Trophoblast cell (in vitro differentiated cells and primary cell): ENCODE data around the gene GPR6.
A peak's percentile ranks its signal among the peaks of the same experiment; 100 is the strongest.

Experiments used
- DNase-seq, 2 donors: peaks; one replicate each; pipeline ENCODE4 v3.0.0-alpha.2; 2016
- H2AFZ ChIP-seq: 2 replicates; pipeline ENCODE4 v1.6.1; 2013; ENCODE audit warnings: low read length, moderate library complexity, mild to moderate bottlenecking; ENCODE audit not compliant: insufficient read depth, poor library complexity
- H2AK5ac ChIP-seq: 2 replicates; pipeline ENCODE4 v1.6.1; 2013; ENCODE audit warnings: mild to moderate bottlenecking, low read length
- H2BK120ac ChIP-seq: 2 replicates; pipeline ENCODE4 v1.6.1; 2013; ENCODE audit warnings: low read length, mild to moderate bottlenecking, moderate library complexity; ENCODE audit not compliant: insufficient read depth, poor library complexity
- H2BK12ac ChIP-seq: 2 replicates; pipeline ENCODE4 v1.6.1; 2013; ENCODE audit warnings: mild to moderate bottlenecking, low read length, moderate library complexity
- H2BK5ac ChIP-seq: 2 replicates; pipeline ENCODE4 v1.6.1; 2013; ENCODE audit warnings: low read length, low read depth, moderate library complexity, mild to moderate bottlenecking; ENCODE audit not compliant: poor library complexity
- H3K14ac ChIP-seq: 2 replicates; pipeline ENCODE4 v1.6.1; 2013; ENCODE audit warnings: mild to moderate bottlenecking, low read length
- H3K18ac ChIP-seq: 2 replicates; pipeline ENCODE4 v1.6.1; 2013; ENCODE audit warnings: mild to moderate bottlenecking, low read length
- H3K23ac ChIP-seq: 2 replicates; pipeline ENCODE4 v1.6.1; 2013; ENCODE audit warnings: low read length
- H3K27ac ChIP-seq: 2 replicates; pipeline ENCODE4 v1.5.1; 2013; ENCODE audit warnings: low read depth, mild to moderate bottlenecking, inconsistent platforms, low read length, moderate library complexity
- H3K27me3 ChIP-seq: 2 replicates; pipeline ENCODE4 v1.6.1; 2013; ENCODE audit warnings: inconsistent platforms, mild to moderate bottlenecking, low read length, moderate library complexity; ENCODE audit not compliant: insufficient read depth
- H3K36me3 ChIP-seq, 2 experiments: 1 replicate in 1 of 2; 2 replicates in 1 of 2; pipeline ENCODE4 v1.6.1; 2013; ENCODE audit warnings: low read length in 2 of 2, mild to moderate bottlenecking in 2 of 2, moderate library complexity in 1 of 2; ENCODE audit not compliant: insufficient read depth in 2 of 2, control insufficient read depth in 1 of 2
- H3K4ac ChIP-seq: 2 replicates; pipeline ENCODE4 v1.6.1; 2013; ENCODE audit warnings: low read depth, mild to moderate bottlenecking, low read length, moderate library complexity
- H3K4me1 ChIP-seq, 2 experiments: 1 replicate in 1 of 2; 2 replicates in 1 of 2; pipeline ENCODE4 v1.6.1; 2013; ENCODE audit warnings: low read length in 2 of 2, mild to moderate bottlenecking in 2 of 2, moderate library complexity in 1 of 2; ENCODE audit not compliant: insufficient read depth in 2 of 2, control insufficient read depth in 1 of 2
- H3K4me2 ChIP-seq: 2 replicates; pipeline ENCODE4 v1.6.1; 2013; ENCODE audit warnings: inconsistent platforms, mild to moderate bottlenecking, low read length, moderate library complexity
- H3K4me3 ChIP-seq: 2 replicates; pipeline ENCODE4 v1.5.1; 2013; ENCODE audit warnings: mild to moderate bottlenecking, low read depth, low read length, inconsistent platforms
- H3K79me1 ChIP-seq: one replicate; pipeline ENCODE4 v1.6.1; 2013; ENCODE audit warnings: low read length
- H3K79me2 ChIP-seq: 2 replicates; pipeline ENCODE4 v1.6.1; 2013; ENCODE audit warnings: low read length, mild to moderate bottlenecking; ENCODE audit not compliant: control insufficient read depth, insufficient read depth, poor library complexity
- H3K9ac ChIP-seq: 2 replicates; pipeline ENCODE4 v1.6.1; 2013; ENCODE audit warnings: mild to moderate bottlenecking, low read length
- H3K9me3 ChIP-seq: 2 replicates; pipeline ENCODE4 v1.6.1; 2013; ENCODE audit warnings: low read depth, mild to moderate bottlenecking, control low read depth, inconsistent platforms, low read length; ENCODE audit not compliant: insufficient read depth
- H4K12ac ChIP-seq: 2 replicates; pipeline ENCODE4 v1.6.1; 2013; ENCODE audit warnings: low read depth, mild to moderate bottlenecking, low read length, moderate library complexity
- H4K8ac ChIP-seq: 2 replicates; pipeline ENCODE4 v1.6.1; 2013; ENCODE audit warnings: low read depth, mild to moderate bottlenecking, low read length, moderate library complexity
- H4K91ac ChIP-seq: one replicate; pipeline ENCODE4 v1.6.1; 2013; ENCODE audit warnings: low read depth, mild to moderate bottlenecking, low read length, moderate library complexity
- WGBS: extraction: QIAGEN DNeasy Blood & Tissue Kit; methylation state at CpG from one replicate; pipeline ENCODE4 v1.1.7; 2013; ENCODE audit warnings: missing lambda C conversion rate; ENCODE audit not compliant: insufficient read length, insufficient coverage; ENCODE audit errors: extremely low coverage; 5-methylcytosine and 5-hydroxymethylcytosine counted together

The GPR6 gene

GRCh38 chr6:109958626-109959025 is 19.5 kb upstream of the GPR6 start:
- Histone ChIP-seq H2AFZ (no peak overlapping the region), H2BK5ac (no peak overlapping the region), H3K9ac (no peak overlapping the region), H3K36me3 (no peaks in the 10 kb centered on the region), H3K23ac (no peak overlapping the region), H2BK12ac (no peak overlapping the region), H4K12ac (no peak overlapping the region), H3K79me1 (no peaks in the 10 kb centered on the region), H3K14ac (no peak overlapping the region), H4K91ac (no peak overlapping the region), H3K9me3 (no peaks in the 10 kb centered on the region), H4K8ac (no peak overlapping the region), H3K4me1 (peaks cover 0 to 3% of the 10 kb centered on the region in 2 experiments), H3K18ac (no peak overlapping the region), H3K79me2 (no peaks in the 10 kb centered on the region), H3K4ac (no peak overlapping the region), H3K4me2 (no peak overlapping the region), H2AK5ac (no peak overlapping the region), H3K27ac (no peak overlapping the region), H2BK120ac (no peak overlapping the region), H3K27me3 (no peaks in the 10 kb centered on the region), H3K4me3 (no peak overlapping the region)
- no CpG with 5 or more reads among the region's 1 CpG for WGBS
- DNase-seq: no peak

GRCh38 chr6:109961611-109962041 is 16.5 kb upstream of the GPR6 start:
- Histone ChIP-seq H3K4me2 (no peak overlapping the region), H3K4me1 (peaks cover 0 to 3% of the 10 kb centered on the region in 2 experiments), H3K9me3 (peaks cover 2% of the 10 kb centered on the region), H3K9ac (no peak overlapping the region), H3K36me3 (no peaks in the 10 kb centered on the region), H2AK5ac (no peak overlapping the region), H3K79me1 (no peaks in the 10 kb centered on the region), H2AFZ (no peak overlapping the region), H3K27me3 (no peaks in the 10 kb centered on the region), H3K23ac (no peak overlapping the region), H4K91ac (no peak overlapping the region), H2BK5ac (no peak overlapping the region), H3K4ac (no peak overlapping the region), H2BK120ac (no peak overlapping the region), H3K79me2 (no peaks in the 10 kb centered on the region), H3K14ac (no peak overlapping the region), H4K12ac (no peak overlapping the region), H3K4me3 (no peak overlapping the region), H2BK12ac (no peak overlapping the region), H4K8ac (no peak overlapping the region), H3K27ac (no peak overlapping the region), H3K18ac (no peak overlapping the region)
- no CpG with 5 or more reads among the region's 5 CpGs for WGBS
- DNase-seq: peak; percentile 29 to 67

- H4K91ac ChIP-seq: no peak overlapping the region
- no peak overlapping the region for H3K9ac ChIP-seq
- H3K36me3 ChIP-seq: no peaks in the 10 kb centered on the region
- no peak overlapping the region for H2BK5ac ChIP-seq
- DNase-seq: no peak
- H3K14ac ChIP-seq: no peak overlapping the region
- H3K23ac ChIP-seq: no peak overlapping the region
- no peak overlapping the region for H4K8ac ChIP-seq
- H3K27ac ChIP-seq: no peak overlapping the region
- no peak overlapping the region for H2BK120ac ChIP-seq
- no peak overlapping the region for H3K18ac ChIP-seq
- H2AFZ ChIP-seq: no peak overlapping the region
- H3K4me1 ChIP-seq: peaks cover 0 to 3% of the 10 kb centered on the region in 2 experiments
- H3K4me3 ChIP-seq: no peak overlapping the region
- H3K79me2 ChIP-seq: no peaks in the 10 kb centered on the region
- H3K4ac ChIP-seq: no peak overlapping the region
- H2BK12ac ChIP-seq: no peak overlapping the region
- no peaks in the 10 kb centered on the region for H3K27me3 ChIP-seq
- H4K12ac ChIP-seq: no peak overlapping the region
- peaks cover 2% of the 10 kb centered on the region for H3K9me3 ChIP-seq
- H3K4me2 ChIP-seq: no peak overlapping the region
- H3K79me1 ChIP-seq: no peaks in the 10 kb centered on the region
- no peak overlapping the region for H2AK5ac ChIP-seq
- WGBS: no CpG with 5 or more reads among the region's 5 CpGs
Measured at GRCh38 chr6:109962271-109962670, 15.8 kb upstream of the GPR6 start.

GRCh38 chr6:109963598-109964170 is 14.4 kb upstream of the GPR6 start:
- WGBS: no CpG with 5 or more reads among the region's 2 CpGs
- H4K91ac ChIP-seq: no peak overlapping the region
- H4K8ac ChIP-seq: no peak overlapping the region
- H3K4me3 ChIP-seq: no peak overlapping the region
- no peaks in the 10 kb centered on the region for H3K79me1 ChIP-seq
- no peak overlapping the region for H3K14ac ChIP-seq
- H2AK5ac ChIP-seq: no peak overlapping the region
- H3K4me2 ChIP-seq: no peak overlapping the region
- H2BK5ac ChIP-seq: no peak overlapping the region
- no peak overlapping the region for H2AFZ ChIP-seq
- H4K12ac ChIP-seq: no peak overlapping the region
- H3K79me2 ChIP-seq: no peaks in the 10 kb centered on the region
- H3K23ac ChIP-seq: no peak overlapping the region
- H3K9me3 ChIP-seq: peaks cover 2% of the 10 kb centered on the region
- H3K4ac ChIP-seq: no peak overlapping the region
- H3K27me3 ChIP-seq: no peaks in the 10 kb centered on the region
- H3K4me1 ChIP-seq: peaks cover 0 to 3% of the 10 kb centered on the region in 2 experiments
- H3K9ac ChIP-seq: no peak overlapping the region
- H3K18ac ChIP-seq: no peak overlapping the region
- no peak for DNase-seq
- no peaks in the 10 kb centered on the region for H3K36me3 ChIP-seq
- no peak overlapping the region for H2BK12ac ChIP-seq
- H3K27ac ChIP-seq: no peak overlapping the region
- H2BK120ac ChIP-seq: no peak overlapping the region
